ENCODE measurements around the gene MRPL10. TPM values are rescaled to one million over a fixed set of nuclear protein-coding genes. Genes with fewer than 3 reads are reported as not detected.

The MRPL10 gene
- total RNA-seq, 1 donor from 2014 or later = 14.0 TPM

GRCh38 chr17:47785538-47786123 is 45.7 kb downstream of the MRPL10 start:
- DNase-seq (ENCODE audit: low read depth) = peak; percentile 10
- Histone ChIP-seq H3K27me3 (ENCODE audit: control insufficient read depth, insufficient read depth, low read length) (peaks cover 1% of the 10 kb centered on the region), H3K4me3 (ENCODE audit: low read depth, low read length) (no peak overlapping the region), H3K36me3 (ENCODE audit: control insufficient read depth, insufficient read depth, low read length) (no peaks in the 10 kb centered on the region)
- TF ChIP-seq CTCF (IDR thresholded peaks at IDR 0.05; ENCODE audit: insufficient read depth, low read length, severe bottlenecking) = no peak
- FAIRE-seq = no peak

GRCh38 chr17:47781397-47781796 is 49.9 kb downstream of the MRPL10 start:
- H3K4me3 ChIP-seq (ENCODE audit: low read depth, low read length) = no peak overlapping the region
- FAIRE-seq (no peak), DNase-seq (ENCODE audit: low read depth) (no peak)
- peaks cover 10% of the 10 kb centered on the region for H3K27me3 ChIP-seq (ENCODE audit: control insufficient read depth, insufficient read depth, low read length)
- TF ChIP-seq CTCF (IDR thresholded peaks at IDR 0.05; ENCODE audit: insufficient read depth, low read length, severe bottlenecking) = no peak
- no peaks in the 10 kb centered on the region for H3K36me3 ChIP-seq (ENCODE audit: control insufficient read depth, insufficient read depth, low read length)

GRCh38 chr17:47778184-47778635 is 53.1 kb downstream of the MRPL10 start:
- no peaks in the 10 kb centered on the region for H3K36me3 ChIP-seq (ENCODE audit: control insufficient read depth, insufficient read depth, low read length)
- H3K4me3 ChIP-seq (ENCODE audit: low read depth, low read length) = no peak overlapping the region
- FAIRE-seq (no peak), DNase-seq (ENCODE audit: low read depth) (no peak)
- TF ChIP-seq CTCF (IDR thresholded peaks at IDR 0.05; ENCODE audit: insufficient read depth, low read length, severe bottlenecking) = no peak
- peaks cover 10% of the 10 kb centered on the region for H3K27me3 ChIP-seq (ENCODE audit: control insufficient read depth, insufficient read depth, low read length)

- Histone ChIP-seq H3K36me3 (ENCODE audit: control insufficient read depth, insufficient read depth, low read length) (no peaks in the 10 kb centered on the region), H3K27me3 (ENCODE audit: control insufficient read depth, insufficient read depth, low read length) (peaks cover 10% of the 10 kb centered on the region), H3K4me3 (ENCODE audit: low read depth, low read length) (no peak overlapping the region)
- peak; percentile 69 for TF ChIP-seq CTCF (IDR thresholded peaks at IDR 0.05; ENCODE audit: insufficient read depth, low read length, severe bottlenecking)
- DNase-seq (ENCODE audit: low read depth) (peak; percentile 47), FAIRE-seq (peak; percentile 62)
These were observed 54.8 kb downstream of the MRPL10 start for GRCh38 chr17:47776330-47777197.

- peaks cover 9% of the 10 kb centered on the region for H3K27me3 ChIP-seq (ENCODE audit: control insufficient read depth, insufficient read depth, low read length)
- TF ChIP-seq CTCF (IDR thresholded peaks at IDR 0.05; ENCODE audit: insufficient read depth, low read length, severe bottlenecking) = no peak
- no peaks in the 10 kb centered on the region for H3K36me3 ChIP-seq (ENCODE audit: control insufficient read depth, insufficient read depth, low read length)
- H3K4me3 ChIP-seq (ENCODE audit: low read depth, low read length) = no peak overlapping the region
- FAIRE-seq (no peak), DNase-seq (ENCODE audit: low read depth) (peak; percentile 58)
These were observed 56.3 kb downstream of the MRPL10 start for GRCh38 chr17:47774987-47775580.
